Measurements from ENCODE around the gene CAMKMT. TPM values are rescaled to one million over a fixed set of nuclear protein-coding genes. Genes with fewer than 3 reads are reported as not detected.

The CAMKMT gene
- polyA plus RNA-seq, 3 donors, result 4.7 to 7.8 (median 7.0) TPM

- Histone ChIP-seq H4K20me1 (ENCODE audit: insufficient read depth, low read length) (no peaks in the 10 kb centered on the region), H3K9me3 (replicated peaks in 1 of 2; ENCODE audit: control insufficient read depth in 1 of 2, insufficient read depth in 1 of 2, low read length in 2 of 2) (no peaks in the 10 kb centered on the region), H3K36me3 (replicated peaks in 1 of 2; ENCODE audit: control insufficient read depth in 1 of 2, insufficient read depth in 2 of 2, low read length in 2 of 2) (no peaks in the 10 kb centered on the region), H3K27me3 (ENCODE audit: control insufficient read depth in 2 of 2, insufficient read depth in 2 of 2, low read length in 2 of 2) (no peaks in the 10 kb centered on the region), H3K4me2 (replicated peaks; ENCODE audit: extremely low read depth, low read length, poor library complexity, severe bottlenecking) (no peak overlapping the region), H3K4me3 (replicated peaks in 1 of 3; ENCODE audit: low read depth in 2 of 3, low read length in 3 of 3) (no peak overlapping the region), H3K4me1 (ENCODE audit: control insufficient read depth in 1 of 2, insufficient read depth in 2 of 2, low read length in 2 of 2) (no peaks in the 10 kb centered on the region), H3K27ac (ENCODE audit: low read depth in 1 of 2, low read length in 2 of 2) (no peak overlapping the region), H3K9ac (ENCODE audit: insufficient read depth, low read length, poor library complexity, severe bottlenecking) (no peak overlapping the region), H3K79me2 (ENCODE audit: insufficient read depth, low read length) (no peaks in the 10 kb centered on the region), H2AFZ (ENCODE audit: insufficient read depth, low read depth, low read length, poor library complexity, severe bottlenecking) (no peak overlapping the region)
- peaks cover 0 to 4% of the 10 kb centered on the region in 2 donors for H3K36me3 Mint-ChIP-seq
- no CpG with 5 or more reads among the region's 3 CpGs for WGBS (ENCODE audit: insufficient coverage)
- TF ChIP-seq CTCF (IDR thresholded peaks at IDR 0.05), result peak; percentile 81
- peaks cover 0 to 2% (median 2%) of the 10 kb centered on the region in 3 donors for H3K27me3 Mint-ChIP-seq (ENCODE audit: low read depth in 3 of 3)
- no peaks in the 10 kb centered on the region for H3K4me1 Mint-ChIP-seq
- peaks cover 0 to 2% (median 0%) of the 10 kb centered on the region in 7 donors for H3K9me3 Mint-ChIP-seq
- intact Hi-C loops (cut with micrococcal nuclease), result loop anchor here (5.0 to 10.0 kb wide), 2 partner anchors 560 to 562 kb away; no protein-coding TSS in a partner anchor
- no peak overlapping the region for H3K27ac Mint-ChIP-seq
- DNase-seq, result peak; percentile 8 to 26 (median 15)
- no peak overlapping the region for H3K4me3 Mint-ChIP-seq
These were observed 30.7 kb downstream of the CAMKMT start for GRCh38 chr2:44392338-44392943.

DNA sequence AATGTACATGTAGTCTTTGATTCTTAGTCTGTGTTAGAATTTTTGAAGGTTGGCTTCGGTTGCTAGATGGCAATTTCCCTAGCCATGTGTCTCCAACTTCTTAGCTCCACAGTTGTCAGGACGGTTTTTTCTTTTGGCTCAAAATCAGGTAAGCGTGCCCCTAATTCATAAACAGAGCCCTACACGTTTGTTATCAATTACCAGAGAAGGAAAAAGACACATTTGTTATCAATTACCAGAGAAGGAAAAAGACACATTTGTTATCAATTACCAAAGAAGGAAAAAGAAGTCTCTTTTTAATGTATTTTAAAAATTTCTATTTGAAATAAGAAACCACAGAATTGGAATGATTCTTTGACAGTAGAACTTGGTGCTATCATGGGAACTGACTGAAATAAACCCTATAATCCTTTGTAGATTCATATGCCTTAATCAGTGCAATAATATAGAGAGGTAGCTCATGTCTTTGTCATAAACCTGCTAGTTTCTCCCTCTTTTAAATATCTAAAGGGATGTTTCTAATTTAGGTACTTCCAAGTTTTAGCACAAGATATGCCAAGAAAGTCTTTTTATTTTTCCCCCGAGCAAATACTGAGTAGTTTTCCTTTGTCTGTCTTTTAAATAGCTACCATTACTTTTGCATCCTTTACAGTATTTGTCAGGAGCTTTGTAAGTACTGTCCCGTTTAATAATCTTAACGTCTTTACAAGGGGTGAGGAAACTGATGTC lies 35.9 kb downstream of the CAMKMT start:
- no peaks in the 10 kb centered on the region for H4K20me1 ChIP-seq (ENCODE audit: insufficient read depth, low read length)
- DNase-seq, result no peak
- H3K27ac ChIP-seq (ENCODE audit: low read depth in 1 of 2, low read length in 2 of 2), result no peak overlapping the region
- H3K4me3 ChIP-seq (replicated peaks in 1 of 3; ENCODE audit: low read depth in 2 of 3, low read length in 3 of 3), result no peak overlapping the region
- H3K27me3 ChIP-seq (ENCODE audit: control insufficient read depth in 2 of 2, insufficient read depth in 2 of 2, low read length in 2 of 2), result no peaks in the 10 kb centered on the region
- WGBS (ENCODE audit: insufficient coverage), result no CpG with 5 or more reads among the region's 7 CpGs
- H3K9ac ChIP-seq (ENCODE audit: insufficient read depth, low read length, poor library complexity, severe bottlenecking), result no peak overlapping the region
- no peaks in the 10 kb centered on the region for H3K9me3 ChIP-seq (replicated peaks in 1 of 2; ENCODE audit: control insufficient read depth in 1 of 2, insufficient read depth in 1 of 2, low read length in 2 of 2)
- Mint-ChIP-seq H3K4me3 (no peak overlapping the region), H3K27me3 (ENCODE audit: low read depth in 3 of 3) (peaks cover 0 to 2% (median 2%) of the 10 kb centered on the region in 3 donors), H3K9me3 (peaks cover 0 to 3% (median 0%) of the 10 kb centered on the region in 7 donors), H3K27ac (no peak overlapping the region), H3K36me3 (peaks cover 0 to 5% of the 10 kb centered on the region in 2 donors), H3K4me1 (no peaks in the 10 kb centered on the region)
- TF ChIP-seq CTCF (IDR thresholded peaks at IDR 0.05), result no peak
- no peaks in the 10 kb centered on the region for H3K79me2 ChIP-seq (ENCODE audit: insufficient read depth, low read length)
- H3K4me1 ChIP-seq (ENCODE audit: control insufficient read depth in 1 of 2, insufficient read depth in 2 of 2, low read length in 2 of 2), result no peaks in the 10 kb centered on the region
- no peaks in the 10 kb centered on the region for H3K36me3 ChIP-seq (replicated peaks in 1 of 2; ENCODE audit: control insufficient read depth in 1 of 2, insufficient read depth in 2 of 2, low read length in 2 of 2)
- no peak overlapping the region for H3K4me2 ChIP-seq (replicated peaks; ENCODE audit: extremely low read depth, low read length, poor library complexity, severe bottlenecking)
- no peak overlapping the region for H2AFZ ChIP-seq (ENCODE audit: insufficient read depth, low read depth, low read length, poor library complexity, severe bottlenecking)
- intact Hi-C loops (cut with micrococcal nuclease), result loop anchor here in 1 of 2 donors (10.0 kb wide), 1 partner anchor 557 kb away; no protein-coding TSS in a partner anchor
